ENCODE data around the gene TBX21. TPM values are rescaled to one million over a fixed set of nuclear protein-coding genes. Genes with fewer than 3 reads are reported as not detected.

TBX21 gene
- total RNA-seq, 1 experiment from 2014 or later: 0.20 TPM

DNA sequence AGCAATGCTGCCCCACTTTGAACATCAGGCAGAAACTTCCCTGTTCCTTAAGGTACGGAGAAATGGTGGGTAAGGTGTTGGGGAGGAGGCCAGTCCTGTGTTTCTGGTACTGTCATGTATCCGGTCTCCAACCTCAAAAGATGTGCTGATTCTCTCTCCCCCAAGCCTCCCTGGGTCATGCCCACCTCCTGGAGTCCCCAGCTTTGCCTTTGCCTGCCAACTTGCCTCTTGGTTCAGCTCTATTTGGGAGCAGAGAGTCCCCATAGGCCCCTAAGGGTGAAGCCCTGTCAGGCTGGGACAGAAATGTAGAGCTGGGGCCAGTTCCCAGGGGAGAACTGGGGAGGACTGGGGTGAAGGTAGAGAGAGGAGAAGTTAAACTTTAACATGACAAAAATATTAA lies 1.6 kb upstream of the TBX21 start:
- H3K9ac ChIP-seq (ENCODE audit: low read length): no peak overlapping the region
- intact Hi-C loops (cut with micrococcal nuclease): loop anchor here (5.0 kb wide), 1 partner anchor 71 kb away; no protein-coding TSS in a partner anchor
- ChIA-PET CTCF (no interaction called here), RAD21 (ENCODE audit: low non-redundant PET in 1 of 2, low total read pairs in 2 of 2, uncharacterized antibody in 2 of 2, unreplicated experiment in 2 of 2) (no interaction called here), POLR2A (no interaction called here)
- no peak overlapping the region for H2AFZ ChIP-seq (ENCODE audit: low read depth, low read length, poor library complexity, severe bottlenecking)
- DNase-seq (ENCODE audit: low read depth, low spot score) (no peak), ATAC-seq (no peak)
- no peak overlapping the region for H3K27ac ChIP-seq (ENCODE audit: low read depth, low read length)
- H3K4me1 ChIP-seq (ENCODE audit: control insufficient read depth in 1 of 2, insufficient read depth in 2 of 2, low read length in 2 of 2): peaks cover 0 to 9% of the 10 kb centered on the region in 2 experiments; a peak in 2 of 4 replicates
- no peak overlapping the region for H3K4me3 ChIP-seq (replicated peaks in 1 of 2; ENCODE audit: low read depth in 1 of 2, low read length in 2 of 2)
- no peaks in the 10 kb centered on the region for H3K9me2 ChIP-seq (ENCODE audit: insufficient read depth)
- BruUV-seq (replicated peaks): no TSS peak
- no peaks in the 10 kb centered on the region for H3K36me3 ChIP-seq (ENCODE audit: control insufficient read depth in 1 of 2, insufficient read depth in 2 of 2, low read length in 2 of 2)
- no peak overlapping the region for H3K4me2 ChIP-seq (ENCODE audit: low read length)
- no peaks in the 10 kb centered on the region for H3K9me3 ChIP-seq (ENCODE audit: control insufficient read depth in 1 of 2, insufficient read depth in 1 of 2, low read depth in 1 of 2, low read length in 2 of 2)
- H3K27me3 ChIP-seq (ENCODE audit: insufficient read depth, low read length): peaks cover 6% of the 10 kb centered on the region; the same call in 1 of the 2 replicates
- no peak for TF ChIP-seq EGR1 (IDR thresholded peaks at IDR 0.05; ENCODE audit: low read depth)
- no peak for TF ChIP-seq YY1 (IDR thresholded peaks at IDR 0.05; ENCODE audit: extremely low read depth, insufficient replicate concordance, low read depth, low read length)
- TF ChIP-seq ZFX (IDR thresholded peaks at IDR 0.05): no peak
- TF ChIP-seq CEBPB (IDR thresholded peaks at IDR 0.05; ENCODE audit: low read depth): no peak
- no peak for TF ChIP-seq TCF7L2 (IDR thresholded peaks at IDR 0.05; ENCODE audit: borderline replicate concordance, extremely low read depth, insufficient read depth, insufficient read length)
- no peak for TF ChIP-seq ZNF274 (IDR thresholded peaks at IDR 0.05; ENCODE audit: low read depth, low read length)
- TF ChIP-seq, protein P1, sequence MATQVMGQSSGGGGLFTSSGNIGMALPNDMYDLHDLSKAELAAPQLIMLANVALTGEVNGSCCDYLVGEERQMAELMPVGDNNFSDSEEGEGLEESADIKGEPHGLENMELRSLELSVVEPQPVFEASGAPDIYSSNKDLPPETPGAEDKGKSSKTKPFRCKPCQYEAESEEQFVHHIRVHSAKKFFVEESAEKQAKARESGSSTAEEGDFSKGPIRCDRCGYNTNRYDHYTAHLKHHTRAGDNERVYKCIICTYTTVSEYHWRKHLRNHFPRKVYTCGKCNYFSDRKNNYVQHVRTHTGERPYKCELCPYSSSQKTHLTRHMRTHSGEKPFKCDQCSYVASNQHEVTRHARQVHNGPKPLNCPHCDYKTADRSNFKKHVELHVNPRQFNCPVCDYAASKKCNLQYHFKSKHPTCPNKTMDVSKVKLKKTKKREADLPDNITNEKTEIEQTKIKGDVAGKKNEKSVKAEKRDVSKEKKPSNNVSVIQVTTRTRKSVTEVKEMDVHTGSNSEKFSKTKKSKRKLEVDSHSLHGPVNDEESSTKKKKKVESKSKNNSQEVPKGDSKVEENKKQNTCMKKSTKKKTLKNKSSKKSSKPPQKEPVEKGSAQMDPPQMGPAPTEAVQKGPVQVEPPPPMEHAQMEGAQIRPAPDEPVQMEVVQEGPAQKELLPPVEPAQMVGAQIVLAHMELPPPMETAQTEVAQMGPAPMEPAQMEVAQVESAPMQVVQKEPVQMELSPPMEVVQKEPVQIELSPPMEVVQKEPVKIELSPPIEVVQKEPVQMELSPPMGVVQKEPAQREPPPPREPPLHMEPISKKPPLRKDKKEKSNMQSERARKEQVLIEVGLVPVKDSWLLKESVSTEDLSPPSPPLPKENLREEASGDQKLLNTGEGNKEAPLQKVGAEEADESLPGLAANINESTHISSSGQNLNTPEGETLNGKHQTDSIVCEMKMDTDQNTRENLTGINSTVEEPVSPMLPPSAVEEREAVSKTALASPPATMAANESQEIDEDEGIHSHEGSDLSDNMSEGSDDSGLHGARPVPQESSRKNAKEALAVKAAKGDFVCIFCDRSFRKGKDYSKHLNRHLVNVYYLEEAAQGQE (IDR thresholded peaks at IDR 0.05; ENCODE audit: low read depth): no peak
- TF ChIP-seq MAX (IDR thresholded peaks at IDR 0.05): no peak
- TF ChIP-seq ELF1 (IDR thresholded peaks at IDR 0.05; ENCODE audit: borderline replicate concordance, low read depth): no peak
- no peak for TF ChIP-seq POLR2AphosphoS5 (IDR thresholded peaks at IDR 0.05; ENCODE audit: low read depth, low read length)
- TF ChIP-seq POLR2A (IDR thresholded peaks at IDR 0.05; ENCODE audit: borderline replicate concordance, extremely low read depth, insufficient read depth, insufficient read length): no peak
- no peak for TF ChIP-seq EZH2phosphoT487 (IDR thresholded peaks at IDR 0.05; ENCODE audit: borderline replicate concordance)
- TF ChIP-seq JUND (IDR thresholded peaks at IDR 0.05): no peak
- TF ChIP-seq EZH2 (IDR thresholded peaks at IDR 0.05): no peak
- no peak for TF ChIP-seq FOSL1 (IDR thresholded peaks at IDR 0.05; ENCODE audit: low read depth)
- TF ChIP-seq, protein P2, sequence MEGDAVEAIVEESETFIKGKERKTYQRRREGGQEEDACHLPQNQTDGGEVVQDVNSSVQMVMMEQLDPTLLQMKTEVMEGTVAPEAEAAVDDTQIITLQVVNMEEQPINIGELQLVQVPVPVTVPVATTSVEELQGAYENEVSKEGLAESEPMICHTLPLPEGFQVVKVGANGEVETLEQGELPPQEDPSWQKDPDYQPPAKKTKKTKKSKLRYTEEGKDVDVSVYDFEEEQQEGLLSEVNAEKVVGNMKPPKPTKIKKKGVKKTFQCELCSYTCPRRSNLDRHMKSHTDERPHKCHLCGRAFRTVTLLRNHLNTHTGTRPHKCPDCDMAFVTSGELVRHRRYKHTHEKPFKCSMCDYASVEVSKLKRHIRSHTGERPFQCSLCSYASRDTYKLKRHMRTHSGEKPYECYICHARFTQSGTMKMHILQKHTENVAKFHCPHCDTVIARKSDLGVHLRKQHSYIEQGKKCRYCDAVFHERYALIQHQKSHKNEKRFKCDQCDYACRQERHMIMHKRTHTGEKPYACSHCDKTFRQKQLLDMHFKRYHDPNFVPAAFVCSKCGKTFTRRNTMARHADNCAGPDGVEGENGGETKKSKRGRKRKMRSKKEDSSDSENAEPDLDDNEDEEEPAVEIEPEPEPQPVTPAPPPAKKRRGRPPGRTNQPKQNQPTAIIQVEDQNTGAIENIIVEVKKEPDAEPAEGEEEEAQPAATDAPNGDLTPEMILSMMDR (IDR thresholded peaks at IDR 0.05 in 2 of 3, conservative IDR thresholded peaks at IDR 0.05 in 1 of 3; ENCODE audit: borderline replicate concordance in 1 of 3, insufficient read depth in 1 of 3, low read depth in 2 of 3, low read length in 2 of 3): no peak; a peak in 1 of 6 replicates
- no peak for TF ChIP-seq CBX3 (IDR thresholded peaks at IDR 0.05; ENCODE audit: low read depth)
- no peaks in the 10 kb centered on the region for H3K79me2 ChIP-seq (ENCODE audit: insufficient read depth, low read length)
- no peaks in the 10 kb centered on the region for H4K20me1 ChIP-seq (ENCODE audit: insufficient read depth)
